Left colon (tissue), 2 donors: ENCODE data around the gene GPC5. TPM values are rescaled to one million over a fixed set of nuclear protein-coding genes. Genes with fewer than 3 reads are reported as not detected.

ENCODE experiments used
- ATAC-seq: fragments of 200-7000 bp; cut with Tn5 transposase; one replicate; pipeline ENCODE4 v1.9.1; 2020; ENCODE audit warnings: mild to moderate bottlenecking, moderate library complexity
- DNase-seq, 2 donors: peaks; one replicate each; pipeline ENCODE4 v3.0.0-alpha.2; 2020
- intact Hi-C, 2 donors: fragments of 100-400 bp; cut with DNase I in 1 of 2; cut with micrococcal nuclease in 1 of 2; formaldehyde crosslinking; loops; one replicate each; pipeline versions ENCODE4 v1.11.2 to v1.14.0; 2022; cut with DNase I, micrococcal nuclease
- total RNA-seq, 2 donors: library from RNA; stranded (reverse); fragmentation: NEBNext Ultra II Directional; extraction: Animal tissue kit (Norgen Biotek cat#: 25700); gene quantifications; one replicate each; pipeline ENCODE4 v1.2.1, GENCODE V29; 2021
- donor health status: DM: no; HTN: no; CAD: no.
- donor health status: DM: yes; HTN: yes; CAD: no.

Gene GPC5
- total RNA-seq, 2 donors from 2014 or later, result 0.22 to 0.24 TPM

- no peak for DNase-seq
- no peak for ATAC-seq
- intact Hi-C loops, result no loop called here
Observed at GRCh38 chr13:91620670-91621141, 222.3 kb downstream of the GPC5 start.

- ATAC-seq (no peak), DNase-seq (no peak)
- intact Hi-C loops, result no loop called here
Observed at GRCh38 chr13:91621161-91621560, 222.7 kb downstream of the GPC5 start.

GRCh38 chr13:91621963-91622362 is 223.5 kb downstream of the GPC5 start:
- intact Hi-C loops, result no loop called here
- ATAC-seq, result no peak
- no peak for DNase-seq

GRCh38 chr13:91622778-91623550 is 224.5 kb downstream of the GPC5 start:
- no peak for ATAC-seq
- intact Hi-C loops, result no loop called here

GRCh38 chr13:91627952-91628739 is 229.7 kb downstream of the GPC5 start:
- no peak for DNase-seq

More at GRCh38 chr13:91622778-91623550, 224.5 kb downstream of the GPC5 start:
- no peak for DNase-seq

DNA sequence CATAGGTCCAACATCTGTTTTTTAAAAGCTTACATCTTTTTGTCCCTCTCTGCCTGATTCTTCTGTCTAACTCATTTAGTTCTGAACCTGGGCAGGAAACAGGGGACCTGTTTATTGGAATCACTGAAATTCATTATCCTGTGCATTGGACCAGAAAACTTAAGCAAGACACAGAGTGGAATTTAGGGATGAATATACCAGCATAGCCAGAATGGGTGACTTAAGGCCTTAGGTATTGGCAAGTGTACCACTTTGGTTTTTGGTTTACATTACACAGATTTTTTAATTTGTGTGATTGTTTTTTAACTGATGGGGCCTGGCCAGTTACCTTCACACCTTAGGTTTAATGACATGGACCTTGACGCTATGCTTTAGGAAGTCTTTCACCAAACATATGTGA is 232.5 kb downstream of the GPC5 start:
- intact Hi-C loops, result no loop called here
- no peak for DNase-seq
- ATAC-seq, result no peak

More at GRCh38 chr13:91627952-91628739, 229.7 kb downstream of the GPC5 start:
- no peak for ATAC-seq
- intact Hi-C loops, result no loop called here

DNA sequence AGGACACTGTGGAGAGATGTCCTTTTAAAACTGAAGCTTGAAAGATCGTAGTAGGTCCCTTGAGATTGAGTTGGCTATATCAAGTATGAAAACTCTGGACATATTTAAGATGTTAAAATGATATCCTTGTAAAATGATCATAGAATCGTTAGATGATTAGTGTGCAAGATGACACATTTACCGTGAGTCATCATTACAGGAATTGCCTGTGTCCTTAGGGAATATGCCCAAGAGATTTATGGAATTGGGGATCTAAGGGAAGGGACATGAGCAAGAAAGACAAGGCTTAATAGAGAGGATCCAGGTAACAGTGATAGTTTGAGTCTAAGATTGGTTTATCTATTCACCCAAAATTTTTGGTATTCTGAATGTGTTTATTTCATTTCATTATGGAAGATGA is 233.7 kb downstream of the GPC5 start:
- DNase-seq (no peak), ATAC-seq (no peak)
- intact Hi-C loops, result no loop called here

- ATAC-seq, result no peak
- intact Hi-C loops, result no loop called here
Observed at GRCh38 chr13:91639330-91639729, 240.9 kb downstream of the GPC5 start.

DNA sequence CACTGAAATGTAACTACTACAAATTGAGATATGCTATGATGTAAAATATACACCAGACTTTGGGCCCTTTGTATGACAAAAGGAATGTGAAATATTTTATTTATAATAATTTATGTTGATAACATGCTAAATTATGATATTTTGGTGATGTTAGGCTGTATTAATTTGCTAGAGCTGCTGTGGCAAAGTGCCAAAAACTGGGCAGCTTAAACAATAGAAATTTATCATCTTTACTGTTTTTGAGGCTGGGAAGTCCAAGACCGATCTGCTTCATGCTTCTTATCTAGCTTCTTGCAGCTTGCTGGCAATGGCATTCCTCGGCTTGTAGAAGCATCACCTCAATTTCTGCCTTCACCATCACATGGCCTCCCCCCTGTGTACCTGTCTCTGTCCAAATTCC is 245.0 kb downstream of the GPC5 start:
- ATAC-seq, result no peak
- DNase-seq, result no peak
- intact Hi-C loops, result no loop called here

More at GRCh38 chr13:91639330-91639729, 240.9 kb downstream of the GPC5 start:
- no peak for DNase-seq

- intact Hi-C loops, result no loop called here
- DNase-seq (no peak), ATAC-seq (no peak)
Observed at GRCh38 chr13:91644806-91645205, 246.4 kb downstream of the GPC5 start.

DNA sequence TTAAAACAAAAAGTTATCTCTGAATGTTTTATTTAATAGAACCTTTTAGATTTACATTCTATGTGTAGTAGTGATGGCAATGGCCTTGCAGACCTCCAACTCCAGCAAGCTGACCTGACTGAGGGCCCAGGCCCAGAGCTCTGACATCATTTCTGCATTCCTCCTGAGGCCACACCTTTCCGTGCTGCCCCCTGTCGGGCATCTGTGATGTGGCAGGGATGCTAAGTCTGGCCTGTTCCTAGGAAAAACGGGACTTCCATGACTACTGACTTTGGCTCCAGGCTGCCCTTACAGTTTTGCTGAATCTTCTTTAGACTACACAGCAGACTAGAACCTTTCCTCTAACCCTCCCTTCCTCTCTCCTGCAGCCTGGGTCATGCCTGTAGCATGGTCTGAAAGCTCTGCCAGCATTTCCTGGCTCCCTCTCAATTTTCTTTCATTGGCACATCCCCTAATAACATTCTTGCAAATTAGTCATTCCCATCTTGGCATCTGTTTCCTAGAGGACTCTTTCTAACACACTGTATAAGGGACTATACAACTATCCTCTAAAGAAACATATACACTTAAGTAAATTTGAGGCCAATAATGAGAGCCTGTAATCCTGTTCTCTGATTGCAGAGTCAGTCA is 249.1 kb downstream of the GPC5 start:
- peak; percentile 27 for ATAC-seq
- intact Hi-C loops, result no loop called here

DNA sequence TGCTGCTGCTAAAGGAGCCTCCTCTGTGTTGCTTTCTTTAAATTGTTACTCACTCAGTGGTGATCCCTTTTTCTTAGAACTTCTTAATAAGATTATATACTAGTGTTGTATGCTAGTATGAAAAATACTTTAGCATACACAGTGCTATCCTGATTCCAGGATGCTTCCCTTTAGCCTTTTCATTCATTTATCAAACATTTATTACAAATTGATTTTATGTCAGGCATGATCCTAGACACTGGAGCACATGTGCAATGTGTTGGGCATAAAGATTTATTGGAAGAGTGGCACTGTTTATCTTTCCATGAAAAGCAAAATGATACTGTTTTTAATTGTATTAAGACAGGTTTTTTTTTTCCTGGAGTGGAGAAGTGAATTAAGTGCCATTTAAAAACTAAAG is 249.6 kb downstream of the GPC5 start:
- intact Hi-C loops, result no loop called here
- DNase-seq, result no peak
- no peak for ATAC-seq

More for the DNA sequence above, 249.1 kb downstream of the GPC5 start:
- peak in 1 of 2 donors; percentile 9 for DNase-seq

DNA sequence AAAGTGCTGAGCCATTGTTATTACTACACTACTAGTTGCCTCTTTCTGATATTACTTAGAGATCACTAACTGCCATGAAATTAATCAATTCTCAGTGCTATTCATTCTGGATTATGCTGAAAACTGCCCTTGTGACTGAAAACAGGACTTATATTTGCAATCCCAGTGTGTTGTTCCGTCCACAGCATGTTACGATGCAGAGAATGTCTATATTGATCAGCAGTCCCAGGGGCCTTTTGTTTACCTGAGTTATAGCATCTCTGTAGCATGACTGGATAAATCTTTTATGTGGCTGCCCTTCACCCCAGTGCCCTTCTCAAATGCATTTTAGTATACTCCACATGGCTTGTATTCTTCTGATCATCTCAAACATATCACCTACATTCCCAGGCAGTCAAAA is 251.0 kb downstream of the GPC5 start:
- intact Hi-C loops, result no loop called here
- ATAC-seq, result no peak

GRCh38 chr13:91652404-91653301 is 254.2 kb downstream of the GPC5 start:
- ATAC-seq, result no peak

More for the DNA sequence above, 251.0 kb downstream of the GPC5 start:
- no peak for DNase-seq

DNA sequence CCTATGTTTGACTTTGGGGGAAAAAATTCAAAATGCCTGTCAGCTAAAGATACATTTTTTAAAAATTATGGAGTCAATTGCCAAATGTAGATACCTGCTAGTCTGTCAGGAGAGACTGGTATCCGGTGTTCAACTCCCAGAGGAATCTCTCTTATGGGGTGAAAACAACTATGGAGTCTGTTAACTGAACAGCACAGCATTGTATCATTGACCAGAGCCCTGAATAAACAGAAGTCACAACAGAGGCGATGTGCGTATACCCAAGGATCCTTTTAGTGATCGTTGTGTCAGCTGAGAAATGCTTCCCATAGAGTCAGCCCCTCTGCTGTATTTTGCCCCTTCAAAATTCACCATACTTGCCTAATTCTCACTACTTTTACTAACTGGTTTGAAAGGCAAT is 257.3 kb downstream of the GPC5 start:
- intact Hi-C loops, result no loop called here
- ATAC-seq (no peak), DNase-seq (no peak)

More at GRCh38 chr13:91652404-91653301, 254.2 kb downstream of the GPC5 start:
- DNase-seq, result no peak
- intact Hi-C loops, result no loop called here

GRCh38 chr13:91657283-91657682 is 258.9 kb downstream of the GPC5 start:
- no peak for ATAC-seq
- intact Hi-C loops, result no loop called here

DNA sequence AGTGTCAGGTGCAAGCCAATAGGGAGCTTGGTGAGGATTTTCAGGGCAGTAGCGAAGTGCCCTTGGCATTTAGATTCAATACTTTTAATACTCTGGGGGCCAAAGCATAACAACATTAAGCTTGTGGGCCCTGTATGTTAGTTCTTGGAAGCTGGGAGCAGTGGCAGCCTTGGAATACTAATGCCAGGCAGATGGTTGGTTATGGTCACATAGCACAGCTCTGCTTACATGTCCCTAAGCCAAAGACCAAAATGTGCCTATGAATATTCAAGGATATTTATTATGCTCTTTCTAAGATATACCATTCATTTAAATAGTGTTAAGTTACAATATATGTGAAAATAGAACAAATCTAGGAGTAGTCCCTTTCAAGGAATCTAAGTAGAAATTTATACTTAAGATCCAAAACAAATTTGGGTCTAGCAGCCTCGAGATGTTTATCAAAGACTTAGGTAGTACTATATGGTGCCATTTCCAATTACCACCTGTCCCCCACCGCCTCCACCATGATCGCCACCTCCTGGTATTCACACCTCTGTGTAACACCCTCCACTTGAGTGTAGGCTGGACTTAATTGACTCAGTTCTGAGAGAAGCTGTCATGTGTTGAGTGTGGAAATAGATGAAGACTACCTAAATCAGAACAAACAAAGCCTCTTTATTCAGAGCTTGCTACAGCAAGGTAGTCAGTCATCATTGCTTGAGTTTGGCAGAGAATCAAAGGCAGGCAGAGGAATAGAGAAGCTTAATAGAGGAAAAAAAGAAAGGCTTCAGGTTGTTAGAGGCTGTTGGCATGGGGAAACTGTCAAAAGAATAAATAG is 261.0 kb downstream of the GPC5 start:
- ATAC-seq (no peak), DNase-seq (no peak)
- intact Hi-C loops, result no loop called here

More at GRCh38 chr13:91657283-91657682, 258.9 kb downstream of the GPC5 start:
- DNase-seq, result no peak

DNA sequence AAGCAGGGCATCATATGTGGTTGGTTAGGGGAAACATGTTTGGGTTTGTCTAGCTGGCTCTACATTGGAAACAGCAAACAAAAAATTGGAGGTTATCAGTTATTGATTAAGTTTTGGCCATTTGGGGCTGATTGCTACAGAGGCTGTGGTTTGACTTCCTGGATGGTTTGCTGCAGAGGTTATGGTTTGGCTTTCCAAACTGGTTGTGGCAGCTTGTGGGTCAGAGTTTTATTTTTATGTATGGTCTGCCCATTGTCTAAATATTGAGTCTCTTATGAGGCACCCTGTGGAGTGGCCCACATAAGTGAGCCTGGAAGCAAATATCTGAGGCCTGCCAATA is 261.6 kb downstream of the GPC5 start:
- DNase-seq (no peak), ATAC-seq (no peak)
- intact Hi-C loops, result no loop called here
